Lower leg skin (tissue), 3 donors: ENCODE results near the gene SNTA1.

Experiments used
- CTCF ChIP-seq, 3 donors: fragments of 450-650 bp; IDR thresholded peaks; one replicate each; pipeline ENCODE4 v1.5.1; 2016; ENCODE audit warnings: antibody characterized with exemption in 3 of 3, mild to moderate bottlenecking in 3 of 3, moderate library complexity in 2 of 3
- POLR2A ChIP-seq, 2 donors: fragments of 450-650 bp; IDR thresholded peaks; one replicate each; pipeline ENCODE4 v1.6.1; 2016 to 2017; ENCODE audit warnings: antibody characterized with exemption in 2 of 2, mild to moderate bottlenecking in 1 of 2, moderate library complexity in 1 of 2

- no peak for TF ChIP-seq CTCF (IDR thresholded peaks at IDR 0.05)
- TF ChIP-seq POLR2A (IDR thresholded peaks at IDR 0.05): no peak
Observed at GRCh38 chr20:33388268-33388667, 55.3 kb downstream of the SNTA1 start.
